PC-3 (cell line): ENCODE data around the gene PPFIA1.

ENCODE experiments used
- CTCF ChIP-seq: fragments of 300-600 bp; sonication (generic); conservative IDR thresholded peaks from 2 replicates; pipeline ENCODE4 v1.5.1; 2017; ENCODE audit warnings: antibody characterized with exemption, low read depth, mild to moderate bottlenecking, low read length
- EZH2 ChIP-seq: fragments of 300-600 bp; sonication (generic); IDR thresholded peaks from one replicate; pipeline ENCODE4 v1.6.1; 2017; ENCODE audit warnings: antibody characterized with exemption, mild to moderate bottlenecking, low read length; ENCODE audit not compliant: unreplicated experiment
- EZH2phosphoT487 ChIP-seq: fragments of 300-600 bp; sonication (generic); IDR thresholded peaks from 2 replicates; pipeline ENCODE4 v1.6.1; 2018; ENCODE audit warnings: mild to moderate bottlenecking, antibody characterized with exemption, low read length, borderline replicate concordance

GRCh38 chr11:70247710-70248072 lies 22.8 kb upstream of the PPFIA1 start:
- TF ChIP-seq CTCF (no peak), EZH2 (no peak), EZH2phosphoT487 (no peak)
